Tibial nerve (tissue), 4 donors: ENCODE data around the gene CFAP46. TPM values are rescaled to one million over a fixed set of nuclear protein-coding genes. Genes with fewer than 3 reads are reported as not detected.

ENCODE experiments used
- DNase-seq, 2 donors: peaks; one replicate each; pipeline ENCODE4 v3.0.0-alpha.2; 2019; ENCODE audit warnings: low spot score in 2 of 2
- H3K27ac ChIP-seq, 4 donors: fragments of 200-600 bp; sonication (generic) in 3 of 4; one replicate each; pipeline ENCODE4 v1.5.1; 2017 to 2019; ENCODE audit warnings: mild to moderate bottlenecking in 1 of 4
- H3K27me3 ChIP-seq, 2 donors: fragments of 200-600 bp; sonication (generic) in 1 of 2; one replicate each; pipeline versions ENCODE4 v1.5.1 to v1.6.0; 2017 to 2019
- H3K36me3 ChIP-seq, 3 donors: fragments of 200-600 bp; sonication (generic); one replicate each; pipeline ENCODE4 v1.5.1; 2018 to 2019
- H3K4me1 ChIP-seq, 4 donors: fragments of 200-600 bp; sonication (generic) in 3 of 4; one replicate each; pipeline ENCODE4 v1.5.1; 2017 to 2019
- H3K4me3 ChIP-seq, 4 donors: fragments of 200-600 bp; sonication (generic) in 3 of 4; one replicate each; pipeline ENCODE4 v1.5.1; 2017 to 2019; ENCODE audit warnings: mild to moderate bottlenecking in 1 of 4, moderate library complexity in 1 of 4
- H3K9me3 ChIP-seq, 4 donors: fragments of 200-600 bp; sonication (generic) in 3 of 4; one replicate each; pipeline ENCODE4 v1.5.1; 2017 to 2019
- EP300 ChIP-seq, 2 donors: sonication (generic); formaldehyde crosslinking; IDR thresholded peaks; one replicate each; pipeline ENCODE4 v1.6.1; 2017; ENCODE audit warnings: antibody characterized with exemption in 2 of 2, mild to moderate bottlenecking in 1 of 2
- POLR2A ChIP-seq, 2 donors: fragments of 450-650 bp; IDR thresholded peaks; one replicate each; pipeline ENCODE4 v1.6.1; 2017; ENCODE audit warnings: antibody characterized with exemption in 2 of 2, mild to moderate bottlenecking in 2 of 2, moderate library complexity in 2 of 2
- WGBS, 2 donors: methylation state at CpG; one replicate each; pipeline ENCODE4 v1.1.5; 2018; 5-methylcytosine and 5-hydroxymethylcytosine counted together
- total RNA-seq, 4 donors: library from RNA; depleted of rRNA; stranded (reverse); fragments of >200 nt; gene quantifications; one replicate each; pipeline ENCODE4 v1.1.0, GENCODE V29; 2016
- TF ChIP-seq, protein P1 (sequence below), 5 experiments: fragments of 200-600 bp in 3 of 5; fragments of 450-650 bp in 2 of 5; sonication (generic) in 3 of 5; IDR thresholded peaks; one replicate each; pipeline ENCODE4 v1.5.1; 2016 to 2019; ENCODE audit warnings: antibody characterized with exemption in 5 of 5, mild to moderate bottlenecking in 3 of 5, moderate library complexity in 2 of 5

The CFAP46 gene
- total RNA-seq, 4 donors from 2014 or later: 0.90 to 1.4 TPM; not detected in 2

DNA sequence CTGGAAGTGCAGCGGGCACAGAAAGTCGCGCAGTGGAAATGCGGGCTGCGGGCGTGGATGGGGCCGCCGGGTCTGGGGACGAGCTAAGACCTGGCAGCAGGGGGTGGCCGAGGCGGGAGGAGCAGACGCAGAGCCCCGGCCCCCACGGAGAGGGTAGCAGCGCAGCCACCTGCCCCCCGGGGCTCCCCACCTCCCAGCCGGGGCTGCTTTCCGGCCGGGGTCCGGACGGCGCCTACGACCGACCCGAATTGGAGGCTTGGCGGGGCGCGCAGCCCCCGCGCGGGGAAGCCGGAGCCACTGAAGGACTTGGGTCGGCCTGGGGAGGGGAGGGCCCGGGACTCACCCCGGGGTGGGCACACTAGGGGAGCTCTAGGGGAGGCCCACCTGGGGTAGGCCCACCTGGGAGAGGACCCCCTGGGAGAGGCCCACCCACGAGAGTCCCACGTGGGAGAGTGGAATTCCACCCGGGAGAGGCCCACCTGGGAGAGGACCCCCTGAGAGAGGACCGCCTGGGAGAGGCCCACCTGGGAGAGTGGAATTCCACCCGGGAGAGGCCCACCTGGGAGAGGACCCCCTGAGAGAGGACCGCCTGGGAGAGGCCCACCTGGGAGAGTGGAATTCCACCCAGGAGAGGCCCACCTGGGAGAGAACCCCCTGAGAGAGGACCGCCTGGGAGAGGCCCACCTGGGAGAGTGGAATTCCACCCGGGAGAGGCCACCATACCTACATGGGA, 854 bp upstream of the CFAP46 start:
- DNase-seq: no peak

DNA sequence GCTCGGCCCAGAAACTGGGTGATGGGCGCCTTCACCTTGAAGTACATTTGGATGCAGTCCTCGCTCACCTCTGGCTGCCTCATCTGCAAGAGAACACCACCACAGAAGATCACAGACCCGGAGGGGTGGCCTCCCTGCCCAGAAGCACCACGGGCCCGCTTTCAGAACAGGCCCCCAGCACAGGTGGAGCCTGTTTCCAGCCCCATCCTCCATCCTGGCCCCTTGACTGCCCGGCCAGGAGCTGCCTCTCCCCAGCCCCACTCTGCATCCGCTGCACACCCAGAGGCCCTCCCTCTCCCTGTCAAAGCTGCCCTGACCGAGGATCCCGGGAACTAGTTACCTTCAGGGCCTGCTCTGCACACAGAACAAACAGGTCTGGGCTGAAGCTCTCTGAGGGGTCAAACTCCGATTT, 724 bp downstream of the CFAP46 start:
- H3K36me3 ChIP-seq: no peaks in the 10 kb centered on the region
- DNase-seq: no peak
- peaks cover 0 to 18% (median 5%) of the 10 kb centered on the region in 4 donors for H3K4me1 ChIP-seq
- peaks cover 0 to 68% of the 10 kb centered on the region in 2 donors for H3K27me3 ChIP-seq
- TF ChIP-seq, protein P1, sequence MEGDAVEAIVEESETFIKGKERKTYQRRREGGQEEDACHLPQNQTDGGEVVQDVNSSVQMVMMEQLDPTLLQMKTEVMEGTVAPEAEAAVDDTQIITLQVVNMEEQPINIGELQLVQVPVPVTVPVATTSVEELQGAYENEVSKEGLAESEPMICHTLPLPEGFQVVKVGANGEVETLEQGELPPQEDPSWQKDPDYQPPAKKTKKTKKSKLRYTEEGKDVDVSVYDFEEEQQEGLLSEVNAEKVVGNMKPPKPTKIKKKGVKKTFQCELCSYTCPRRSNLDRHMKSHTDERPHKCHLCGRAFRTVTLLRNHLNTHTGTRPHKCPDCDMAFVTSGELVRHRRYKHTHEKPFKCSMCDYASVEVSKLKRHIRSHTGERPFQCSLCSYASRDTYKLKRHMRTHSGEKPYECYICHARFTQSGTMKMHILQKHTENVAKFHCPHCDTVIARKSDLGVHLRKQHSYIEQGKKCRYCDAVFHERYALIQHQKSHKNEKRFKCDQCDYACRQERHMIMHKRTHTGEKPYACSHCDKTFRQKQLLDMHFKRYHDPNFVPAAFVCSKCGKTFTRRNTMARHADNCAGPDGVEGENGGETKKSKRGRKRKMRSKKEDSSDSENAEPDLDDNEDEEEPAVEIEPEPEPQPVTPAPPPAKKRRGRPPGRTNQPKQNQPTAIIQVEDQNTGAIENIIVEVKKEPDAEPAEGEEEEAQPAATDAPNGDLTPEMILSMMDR (IDR thresholded peaks at IDR 0.05): no peak
- TF ChIP-seq POLR2A (IDR thresholded peaks at IDR 0.05): no peak
- no peak for TF ChIP-seq EP300 (IDR thresholded peaks at IDR 0.05)
- H3K27ac ChIP-seq: no peak overlapping the region
- H3K9me3 ChIP-seq: no peaks in the 10 kb centered on the region
- H3K4me3 ChIP-seq: peak overlapping the region in 2 of 4 donors; percentile 31 to 55
- WGBS, 2 donors: 60% methylated on average over 9 to 10 of the region's 11 CpGs

More for the DNA sequence above, 854 bp upstream of the CFAP46 start:
- Histone ChIP-seq H3K27ac (no peak overlapping the region), H3K4me1 (peaks cover 0 to 18% (median 5%) of the 10 kb centered on the region in 4 donors), H3K9me3 (no peaks in the 10 kb centered on the region), H3K36me3 (no peaks in the 10 kb centered on the region), H3K4me3 (peak overlapping the region in 1 of 4 donors; percentile 55), H3K27me3 (peaks cover 0 to 68% of the 10 kb centered on the region in 2 donors)
- 24 to 27% methylated on average over 23 to 35 of the region's 43 CpGs for WGBS, 2 donors
- TF ChIP-seq EP300 (IDR thresholded peaks at IDR 0.05) (no peak), POLR2A (IDR thresholded peaks at IDR 0.05) (no peak)
- TF ChIP-seq, protein P1 (IDR thresholded peaks at IDR 0.05): no peak

DNA sequence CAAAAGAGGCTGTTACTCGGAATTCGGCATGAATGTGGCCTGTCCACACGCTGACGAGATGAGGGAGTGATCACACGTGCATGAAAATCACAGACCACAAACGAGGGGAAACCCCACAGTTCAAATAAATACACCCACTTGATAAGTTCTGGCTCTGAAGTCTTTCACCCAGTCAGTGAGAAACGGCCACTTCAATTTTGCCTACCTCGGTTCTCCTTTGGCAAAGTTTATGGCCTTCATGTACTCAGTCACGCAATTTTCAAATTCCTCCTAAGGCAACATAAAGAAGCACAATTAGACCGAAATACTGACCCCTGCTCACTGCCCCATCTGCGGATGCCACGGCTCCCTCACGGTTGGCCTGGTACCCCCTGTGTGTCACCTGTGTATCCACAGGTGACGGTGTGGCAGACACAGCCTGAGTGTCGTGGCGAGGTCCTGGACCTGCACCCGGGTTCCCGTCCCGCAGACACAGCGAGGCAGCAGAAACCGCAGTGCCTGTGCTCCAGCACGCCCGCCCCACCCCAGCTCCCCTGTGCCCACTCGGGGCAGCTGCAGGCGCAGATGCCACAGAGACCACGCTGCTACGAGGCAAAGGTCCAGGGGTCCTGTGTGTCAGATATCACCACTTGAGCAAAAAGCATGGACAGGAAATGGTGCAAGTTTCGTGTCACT, 1.4 kb downstream of the CFAP46 start:
- TF ChIP-seq, protein P1 (IDR thresholded peaks at IDR 0.05): no peak
- TF ChIP-seq EP300 (IDR thresholded peaks at IDR 0.05) (no peak), POLR2A (IDR thresholded peaks at IDR 0.05) (no peak)
- DNase-seq: no peak
- Histone ChIP-seq H3K9me3 (no peaks in the 10 kb centered on the region), H3K36me3 (no peaks in the 10 kb centered on the region), H3K27ac (no peak overlapping the region), H3K4me1 (peaks cover 0 to 18% (median 5%) of the 10 kb centered on the region in 4 donors), H3K4me3 (no peak overlapping the region), H3K27me3 (peaks cover 0 to 64% of the 10 kb centered on the region in 2 donors)
- 83 to 87% methylated on average over 17 to 25 of the region's 28 CpGs for WGBS, 2 donors

DNA sequence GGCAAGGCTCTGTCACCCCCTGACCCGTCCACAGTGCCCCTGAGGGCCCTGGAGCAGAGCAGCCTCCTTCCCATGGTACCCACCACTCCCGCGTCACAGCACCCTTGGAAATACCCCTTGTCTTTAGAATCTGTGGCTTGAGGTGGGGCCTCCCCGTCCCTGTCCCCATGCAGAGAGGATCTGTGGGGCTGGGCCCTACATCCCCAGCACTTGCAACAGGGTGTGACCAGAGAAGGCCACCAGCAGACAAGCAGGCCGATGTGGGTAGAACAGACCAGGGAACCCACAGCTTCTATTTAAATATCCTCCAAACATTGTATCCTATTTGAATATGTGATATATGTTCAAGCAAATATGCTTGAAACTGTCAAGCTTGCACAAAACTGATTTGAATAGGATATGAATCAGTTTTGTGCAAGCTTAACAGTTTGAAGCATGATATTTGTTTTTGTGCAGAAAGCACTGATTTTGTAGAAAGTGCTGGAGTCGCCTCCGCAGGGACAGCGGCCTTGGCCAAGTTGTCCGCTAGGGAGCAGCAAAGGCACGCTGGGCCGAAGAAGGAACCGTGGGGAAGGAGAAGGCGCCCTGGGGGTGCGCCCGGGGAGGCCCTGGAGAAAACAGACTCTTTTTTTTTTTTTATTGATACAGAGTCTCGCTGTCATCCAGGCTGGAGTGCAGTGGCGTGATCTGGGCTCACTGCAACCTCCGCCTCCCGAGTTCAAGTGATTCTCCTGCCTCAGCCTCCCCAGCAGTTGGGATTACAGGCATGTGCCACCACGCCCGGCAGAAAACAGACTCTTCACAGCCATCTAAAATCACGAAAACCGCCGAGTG, 2.2 kb downstream of the CFAP46 start:
- H3K27ac ChIP-seq: no peak overlapping the region
- TF ChIP-seq POLR2A (IDR thresholded peaks at IDR 0.05) (no peak), EP300 (IDR thresholded peaks at IDR 0.05) (no peak)
- TF ChIP-seq, protein P1 (IDR thresholded peaks at IDR 0.05): peak; percentile 42 to 56 (median 50)
- peaks cover 0 to 18% (median 5%) of the 10 kb centered on the region in 4 donors for H3K4me1 ChIP-seq
- 51 to 57% methylated on average over 24 of the region's 24 CpGs for WGBS, 2 donors
- H3K36me3 ChIP-seq: no peaks in the 10 kb centered on the region
- no peaks in the 10 kb centered on the region for H3K9me3 ChIP-seq
- no peak overlapping the region for H3K4me3 ChIP-seq
- DNase-seq: peak in 1 of 2 donors; percentile 46
- peaks cover 0 to 58% of the 10 kb centered on the region in 2 donors for H3K27me3 ChIP-seq
